GM18508 (cell line): Measurements from ENCODE around the gene HUS1B.
"Not testable (repeated sequence)": the region's sequence is repeated elsewhere in the genome, so short reads cannot be mapped to it uniquely, and the experiment has no call there.

Experiments used
- ATAC-seq: cut with Tn5 transposase; IDR thresholded peaks from one replicate; pipeline ENCODE4 v1.9.1; 2021; ENCODE audit warnings: moderate number of reproducible peaks; ENCODE audit not compliant: insufficient read depth, unreplicated experiment

The HUS1B gene

GRCh38 chr6:656460-657252, at the start of gene HUS1B:
TSS of gene HUS1B (minus strand) at chr6:657100. CDS start at chr6:656944, 156 bp downstream.
- ATAC-seq = no peak

- ATAC-seq = no peak
Measured at GRCh38 chr6:706146-706545, 49.2 kb upstream of the HUS1B start.

- no peak for ATAC-seq
Measured at GRCh38 chr6:705047-705446, 48.1 kb upstream of the HUS1B start.

DNA sequence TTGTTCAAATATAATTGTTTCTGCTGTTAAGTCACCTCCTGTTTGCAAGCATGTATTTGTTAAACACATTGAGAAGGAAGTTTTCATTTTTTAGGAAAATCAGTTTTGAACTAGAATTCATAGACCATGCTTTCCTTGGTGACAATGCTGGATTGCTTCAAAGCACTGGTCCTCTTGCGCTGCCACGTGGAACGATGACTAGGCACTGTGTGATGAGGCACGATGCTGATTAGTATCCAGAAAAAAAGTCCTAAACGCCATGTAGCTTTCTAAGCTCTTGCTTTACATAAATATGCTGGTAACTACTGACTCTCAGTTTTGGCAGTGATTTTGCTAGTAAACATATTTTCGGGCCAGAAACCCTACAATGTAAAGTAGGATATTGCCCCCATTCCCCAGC, 47.1 kb upstream of the HUS1B start:
- no peak for ATAC-seq

- ATAC-seq = no peak
Measured at GRCh38 chr6:703552-703951, 46.7 kb upstream of the HUS1B start.

GRCh38 chr6:701700-702479, 45.0 kb upstream of the HUS1B start:
- ATAC-seq = no peak

DNA sequence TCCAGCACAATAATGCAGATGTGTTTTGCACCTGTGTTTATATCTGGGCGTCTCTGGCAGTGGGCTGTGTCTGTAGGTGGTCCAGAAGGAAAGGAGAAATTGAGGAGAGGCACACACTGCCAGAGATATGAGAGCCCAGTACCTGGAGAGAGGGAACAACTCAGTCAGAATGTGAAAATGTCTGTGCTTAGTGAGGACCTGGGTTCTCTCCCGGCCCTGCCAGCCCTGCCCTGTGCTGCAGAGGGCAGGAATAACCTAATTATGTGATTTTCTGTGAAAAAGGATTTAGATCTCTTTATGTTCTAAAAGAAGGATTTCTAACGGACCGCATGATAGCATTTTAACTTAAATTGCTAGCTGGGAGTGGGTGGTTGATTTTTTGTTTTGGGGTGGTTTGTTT, 44.3 kb upstream of the HUS1B start:
- no peak for ATAC-seq

- ATAC-seq = no peak
Measured at GRCh38 chr6:700490-700889, 43.6 kb upstream of the HUS1B start.

GRCh38 chr6:699319-699718, 42.4 kb upstream of the HUS1B start:
- ATAC-seq = no peak

GRCh38 chr6:694431-695126, 37.7 kb upstream of the HUS1B start:
- not testable (repeated sequence) for ATAC-seq

- ATAC-seq = no peak
Measured at GRCh38 chr6:693723-694009, 36.8 kb upstream of the HUS1B start.

- ATAC-seq = no peak
Measured at GRCh38 chr6:692858-693722, 36.2 kb upstream of the HUS1B start, which contains the start of gene EXOC2. TSS of gene EXOC2 (minus strand) at chr6:693139. CDS start at chr6:637818, 55,321 bp downstream.

DNA sequence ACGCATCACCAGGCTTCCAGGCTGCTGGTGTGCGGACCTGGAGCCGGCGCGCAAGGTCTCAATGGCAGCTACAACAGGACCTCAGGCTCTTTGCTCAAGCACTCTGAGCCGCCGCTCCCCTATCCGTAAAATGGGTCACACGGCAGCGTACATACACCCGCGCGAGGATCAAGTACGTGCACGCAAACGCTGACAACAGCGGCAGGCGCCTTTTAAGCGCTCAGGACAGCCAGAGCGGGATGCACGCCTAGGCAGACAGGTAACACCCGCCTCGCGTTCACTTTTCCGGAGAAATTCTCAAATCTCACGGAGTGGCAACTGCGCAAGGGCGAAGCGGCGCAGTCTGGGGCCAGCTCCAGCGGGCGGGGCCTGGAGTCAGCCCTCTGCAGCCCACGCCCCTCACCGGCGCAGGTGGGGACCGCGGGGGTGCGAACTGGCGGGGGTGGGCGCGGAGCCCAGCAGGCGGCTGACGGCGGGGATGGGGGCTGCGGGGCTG, 35.5 kb upstream of the HUS1B start:
- no peak for ATAC-seq

- no peak for ATAC-seq
Measured at GRCh38 chr6:689223-689622, 32.3 kb upstream of the HUS1B start.

- ATAC-seq = no peak
Measured at GRCh38 chr6:686497-686896, 29.6 kb upstream of the HUS1B start.

- peak; percentile 57 for ATAC-seq
Measured at GRCh38 chr6:684831-685636, 28.1 kb upstream of the HUS1B start.

GRCh38 chr6:683742-684440, 27.0 kb upstream of the HUS1B start:
- ATAC-seq = no peak

GRCh38 chr6:680666-681340, 23.9 kb upstream of the HUS1B start:
- ATAC-seq = no peak
